SK-N-SH (cell line): ENCODE data around the gene AGPAT3. TPM values are rescaled to one million over a fixed set of nuclear protein-coding genes. Genes with fewer than 3 reads are reported as not detected.

ENCODE experiments used
- CTCF ChIA-PET: fragments of 300-600, 350-600 bp; formaldehyde crosslinking; extraction: SDS; loops from one replicate; lab custom pipeline; 2021; lab: Yijun Ruan, JAX
- POLR2A ChIA-PET: fragments of 350-600 bp; sonication (Branson Sonifier 250); formaldehyde crosslinking; extraction: SDS; loops from one replicate; lab custom pipeline; 2020; ENCODE audit warnings: antibody characterized with exemption, inconsistent platforms; lab: Yijun Ruan, JAX
- DNase-seq: peaks from one replicate; pipeline ENCODE4 v3.0.0; 2012
- H2AFZ ChIP-seq: fragments of 200-600 bp; sonication (generic); 2 replicates; pipeline ENCODE4 v1.8.1; 2016; ENCODE audit warnings: antibody characterized with exemption, mild to moderate bottlenecking, low read depth
- H3F3A ChIP-seq: fragments of 200-600 bp; sonication (generic); replicated peaks from 2 replicates; pipeline ENCODE3; 2016; ENCODE audit warnings: antibody characterized with exemption, mild to moderate bottlenecking; ENCODE audit not compliant: insufficient read depth
- H3K27ac ChIP-seq, 2 experiments: fragments of 200-500 bp in 1 of 2; fragments of 200-600 bp in 1 of 2; sonication (Bioruptor generic) in 1 of 2; sonication (generic), shearing (Covaris generic) in 1 of 2; 2 replicates each; pipeline versions ENCODE4 v1.5.1 to v1.6.1; 2014 to 2016; ENCODE audit warnings: low read depth in 2 of 2, inconsistent platforms in 1 of 2, low read length in 1 of 2, mild to moderate bottlenecking in 1 of 2, mixed read lengths in 1 of 2
- H3K27me3 ChIP-seq: fragments of 200-600 bp; sonication (generic), shearing (Covaris generic); 2 replicates; pipeline ENCODE4 v1.6.1; 2016; ENCODE audit warnings: mixed run types; ENCODE audit not compliant: insufficient read depth
- H3K36me3 ChIP-seq, 2 experiments: fragments of 200-500 bp in 1 of 2; fragments of 200-600 bp in 1 of 2; sonication (Bioruptor generic) in 1 of 2; sonication (generic) in 1 of 2; replicated peaks in 1 of 2; 2 replicates each; pipeline versions ENCODE3 to v1.5.1; 2014 to 2016; ENCODE audit warnings: low read length in 1 of 2, mild to moderate bottlenecking in 1 of 2; ENCODE audit not compliant: insufficient read depth in 2 of 2, control insufficient read depth in 1 of 2
- H3K4me1 ChIP-seq, 2 experiments: fragments of 200-500 bp in 1 of 2; fragments of 200-600 bp in 1 of 2; sonication (Bioruptor generic) in 1 of 2; sonication (generic), shearing (Covaris generic) in 1 of 2; 2 replicates each; pipeline versions ENCODE4 v1.5.1 to v1.6.1; 2014 to 2016; ENCODE audit warnings: low read depth in 1 of 2, low read length in 1 of 2, mixed run types in 1 of 2; ENCODE audit not compliant: insufficient read depth in 2 of 2, control insufficient read depth in 1 of 2
- H3K4me2 ChIP-seq: fragments of 200-600 bp; sonication (generic), shearing (Covaris generic); 2 replicates; pipeline ENCODE4 v1.6.1; 2017; ENCODE audit warnings: mixed run types
- H3K4me3 ChIP-seq, 2 experiments: fragments of 200-500 bp in 1 of 2; fragments of 200-600 bp in 1 of 2; sonication (Bioruptor generic) in 1 of 2; sonication (generic), shearing (Covaris generic) in 1 of 2; 2 replicates each; pipeline versions ENCODE4 v1.5.1 to v1.8.1; 2014 to 2016; ENCODE audit warnings: low read depth in 2 of 2, inconsistent platforms in 1 of 2, low read length in 1 of 2, mild to moderate bottlenecking in 1 of 2, mixed read lengths in 1 of 2, moderate library complexity in 1 of 2
- H3K79me2 ChIP-seq: fragments of 200-600 bp; sonication (generic); 2 replicates; pipeline ENCODE4 v1.8.1; 2017; ENCODE audit warnings: mild to moderate bottlenecking; ENCODE audit not compliant: insufficient read depth
- H3K9ac ChIP-seq: fragments of 200-600 bp; sonication (generic); 2 replicates; pipeline ENCODE4 v1.6.1; 2017; ENCODE audit warnings: mixed run types
- H3K9me2 ChIP-seq: fragments of 200-600 bp; sonication (generic); 2 replicates; pipeline ENCODE4 v1.6.1; 2017; ENCODE audit warnings: mixed run types
- H3K9me3 ChIP-seq: fragments of 200-600 bp; sonication (generic); 2 replicates; pipeline ENCODE4 v1.6.1; 2017; ENCODE audit warnings: mixed run types, mild to moderate bottlenecking, moderate library complexity
- H4K20me1 ChIP-seq: fragments of 200-600 bp; sonication (generic); 2 replicates; pipeline ENCODE4 v1.6.1; 2017; ENCODE audit warnings: mild to moderate bottlenecking, mixed run types; ENCODE audit not compliant: insufficient read depth
- CHD2 ChIP-seq: fragments of 150-350 bp; IDR thresholded peaks from 2 replicates; pipeline ENCODE4 v1.6.1; 2018; ENCODE audit warnings: low read length; ENCODE audit not compliant: partially characterized antibody
- ELF1 ChIP-seq: IDR thresholded peaks from 2 replicates; pipeline ENCODE4 v1.4.0; 2012
- EZH2phosphoT487 ChIP-seq: fragments of 200-600 bp; sonication (generic); IDR thresholded peaks from 2 replicates; pipeline ENCODE4 v1.6.1; 2017; ENCODE audit warnings: low read depth, mixed run types, mild to moderate bottlenecking, antibody characterized with exemption, moderate library complexity, borderline replicate concordance
- FOSL2 ChIP-seq: IDR thresholded peaks from 2 replicates; pipeline ENCODE4 v1.4.0; 2012; ENCODE audit warnings: low read depth, mild to moderate bottlenecking, moderate library complexity, borderline replicate concordance
- GATA2 ChIP-seq: sonication (generic); formaldehyde crosslinking; IDR thresholded peaks from 2 replicates; pipeline ENCODE4 v1.5.0; 2020; ENCODE audit warnings: mild to moderate bottlenecking, missing genetic modification reagents
- JUND ChIP-seq: IDR thresholded peaks from 2 replicates; pipeline ENCODE4 v1.4.0; 2012
- MEF2A ChIP-seq: IDR thresholded peaks from 2 replicates; pipeline ENCODE4 v1.4.0; 2012; ENCODE audit warnings: low read depth, borderline replicate concordance
- NFIC ChIP-seq: IDR thresholded peaks from 2 replicates; pipeline ENCODE4 v1.4.0; 2012; ENCODE audit warnings: borderline replicate concordance
- POLR2AphosphoS5 ChIP-seq: IDR thresholded peaks from 2 replicates; pipeline ENCODE4 v1.6.1; 2012; ENCODE audit warnings: low read depth, low read length
- RFX5 ChIP-seq: IDR thresholded peaks from 2 replicates; pipeline ENCODE4 v1.6.1; 2012; ENCODE audit warnings: mild to moderate bottlenecking, improper control_type of control experiment, low read length
- RXRA ChIP-seq: IDR thresholded peaks from 2 replicates; pipeline ENCODE4 v1.4.0; 2012; ENCODE audit warnings: low read depth, mild to moderate bottlenecking, borderline replicate concordance
- SIN3A ChIP-seq: IDR thresholded peaks from 2 replicates; pipeline ENCODE4 v1.6.1; 2012; ENCODE audit warnings: low read depth, mild to moderate bottlenecking, low read length, moderate library complexity, borderline replicate concordance
- SMC3 ChIP-seq: IDR thresholded peaks from 2 replicates; pipeline ENCODE4 v1.6.1; 2012; ENCODE audit warnings: low read depth, low read length, improper control_type of control experiment
- TAF1 ChIP-seq: IDR thresholded peaks from 2 replicates; pipeline ENCODE4 v1.6.1; 2012; ENCODE audit warnings: low read depth, mild to moderate bottlenecking, low read length, moderate library complexity, borderline replicate concordance
- TEAD4 ChIP-seq: IDR thresholded peaks from 2 replicates; pipeline ENCODE4 v1.4.0; 2012; ENCODE audit warnings: mild to moderate bottlenecking, borderline replicate concordance; ENCODE audit not compliant: insufficient read depth
- YY1 ChIP-seq: IDR thresholded peaks from 2 replicates; pipeline ENCODE4 v1.4.0; 2012; ENCODE audit warnings: low read depth, mild to moderate bottlenecking
- WGBS: methylation state at CpG from one replicate; pipeline ENCODE4 v1.1.6; 2017; ENCODE audit warnings: low lambda C conversion rate; 5-methylcytosine and 5-hydroxymethylcytosine counted together
- polyA plus RNA-seq, 3 experiments: library from polyadenylated mRNA; depleted of rRNA; stranded (reverse); fragments of >200 nt; gene quantifications; 2 replicates each; pipeline ENCODE4 v1.2.3, GENCODE V29; 2012
- TF ChIP-seq, protein P1 (sequence below): IDR thresholded peaks from 2 replicates; pipeline ENCODE4 v1.4.0; 2012; ENCODE audit warnings: low read depth, borderline replicate concordance
- TF ChIP-seq, protein P2 (sequence below): IDR thresholded peaks from 2 replicates; pipeline ENCODE4 v1.6.1; 2012; ENCODE audit warnings: mild to moderate bottlenecking, low read depth, low read length, moderate library complexity
- TF ChIP-seq, protein P3 (sequence below): fragments of 150-350 bp; IDR thresholded peaks from 2 replicates; pipeline ENCODE4 v1.6.1; 2016; ENCODE audit warnings: mild to moderate bottlenecking, low read depth, low read length
- TF ChIP-seq, protein P4 (sequence below): fragments of 200-600 bp; sonication (generic); IDR thresholded peaks from 2 replicates; pipeline ENCODE4 v1.6.1; 2017; ENCODE audit warnings: antibody characterized with exemption, mild to moderate bottlenecking, moderate library complexity
- TF ChIP-seq, protein P5 (sequence below): IDR thresholded peaks from 2 replicates; pipeline ENCODE4 v1.4.0; 2012; ENCODE audit warnings: low read depth

AGPAT3 gene
- polyA plus RNA-seq, 1 of the 3 experiments (the other 2 are of a cell fraction): 35.3 TPM

DNA sequence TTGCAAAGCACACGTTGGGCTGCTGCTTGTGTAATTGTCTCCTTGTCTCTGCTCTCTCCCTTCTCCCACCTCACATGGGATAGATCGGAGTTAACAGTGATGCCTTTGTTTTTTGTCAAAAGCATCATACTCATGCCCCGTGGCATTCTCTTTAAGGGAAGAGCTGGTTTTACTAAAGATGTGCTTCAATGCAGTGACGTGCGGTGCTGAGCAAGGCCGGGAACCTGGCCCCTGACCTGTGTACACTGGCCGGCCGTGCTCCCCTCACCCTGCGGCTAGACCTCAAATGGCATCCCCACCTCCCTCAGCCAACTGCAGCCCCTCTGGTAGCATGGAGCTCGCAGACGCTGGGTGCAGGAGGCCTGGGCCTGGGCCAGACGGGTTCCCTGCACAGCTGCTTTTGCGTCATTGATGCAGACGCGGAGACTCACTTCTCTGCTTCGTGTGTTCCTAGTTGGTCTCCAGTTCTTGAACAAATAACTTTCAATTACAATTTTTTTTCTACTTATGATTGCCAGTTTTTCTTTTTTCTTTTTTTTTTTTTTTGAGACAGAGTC is 19.9 kb downstream of the AGPAT3 start:
- no peak for DNase-seq
- Histone ChIP-seq H4K20me1 (peaks cover 69% of the 10 kb centered on the region), H3K9me2 (no peaks in the 10 kb centered on the region), H3K4me3 (no peak overlapping the region), H3K4me2 (no peak overlapping the region), H3K9me3 (no peaks in the 10 kb centered on the region), H3K27ac (no peak overlapping the region; a peak in 1 of 4 replicates), H3K27me3 (no peaks in the 10 kb centered on the region), H3K79me2 (peaks cover 82% of the 10 kb centered on the region), H3K9ac (no peak overlapping the region), H2AFZ (no peak overlapping the region), H3K36me3 (peaks cover 0 to 5% of the 10 kb centered on the region in 2 experiments), H3K4me1 (peaks cover 0 to 23% of the 10 kb centered on the region in 2 experiments; a peak in 1 of 4 replicates), H3F3A (no peaks in the 10 kb centered on the region)
- TF ChIP-seq RXRA (no peak), YY1 (no peak), CHD2 (no peak), RFX5 (no peak), NFIC (no peak)
- TF ChIP-seq, protein P1, sequence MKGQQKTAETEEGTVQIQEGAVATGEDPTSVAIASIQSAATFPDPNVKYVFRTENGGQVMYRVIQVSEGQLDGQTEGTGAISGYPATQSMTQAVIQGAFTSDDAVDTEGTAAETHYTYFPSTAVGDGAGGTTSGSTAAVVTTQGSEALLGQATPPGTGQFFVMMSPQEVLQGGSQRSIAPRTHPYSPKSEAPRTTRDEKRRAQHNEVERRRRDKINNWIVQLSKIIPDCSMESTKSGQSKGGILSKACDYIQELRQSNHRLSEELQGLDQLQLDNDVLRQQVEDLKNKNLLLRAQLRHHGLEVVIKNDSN: no peak
- TF ChIP-seq, protein P2, sequence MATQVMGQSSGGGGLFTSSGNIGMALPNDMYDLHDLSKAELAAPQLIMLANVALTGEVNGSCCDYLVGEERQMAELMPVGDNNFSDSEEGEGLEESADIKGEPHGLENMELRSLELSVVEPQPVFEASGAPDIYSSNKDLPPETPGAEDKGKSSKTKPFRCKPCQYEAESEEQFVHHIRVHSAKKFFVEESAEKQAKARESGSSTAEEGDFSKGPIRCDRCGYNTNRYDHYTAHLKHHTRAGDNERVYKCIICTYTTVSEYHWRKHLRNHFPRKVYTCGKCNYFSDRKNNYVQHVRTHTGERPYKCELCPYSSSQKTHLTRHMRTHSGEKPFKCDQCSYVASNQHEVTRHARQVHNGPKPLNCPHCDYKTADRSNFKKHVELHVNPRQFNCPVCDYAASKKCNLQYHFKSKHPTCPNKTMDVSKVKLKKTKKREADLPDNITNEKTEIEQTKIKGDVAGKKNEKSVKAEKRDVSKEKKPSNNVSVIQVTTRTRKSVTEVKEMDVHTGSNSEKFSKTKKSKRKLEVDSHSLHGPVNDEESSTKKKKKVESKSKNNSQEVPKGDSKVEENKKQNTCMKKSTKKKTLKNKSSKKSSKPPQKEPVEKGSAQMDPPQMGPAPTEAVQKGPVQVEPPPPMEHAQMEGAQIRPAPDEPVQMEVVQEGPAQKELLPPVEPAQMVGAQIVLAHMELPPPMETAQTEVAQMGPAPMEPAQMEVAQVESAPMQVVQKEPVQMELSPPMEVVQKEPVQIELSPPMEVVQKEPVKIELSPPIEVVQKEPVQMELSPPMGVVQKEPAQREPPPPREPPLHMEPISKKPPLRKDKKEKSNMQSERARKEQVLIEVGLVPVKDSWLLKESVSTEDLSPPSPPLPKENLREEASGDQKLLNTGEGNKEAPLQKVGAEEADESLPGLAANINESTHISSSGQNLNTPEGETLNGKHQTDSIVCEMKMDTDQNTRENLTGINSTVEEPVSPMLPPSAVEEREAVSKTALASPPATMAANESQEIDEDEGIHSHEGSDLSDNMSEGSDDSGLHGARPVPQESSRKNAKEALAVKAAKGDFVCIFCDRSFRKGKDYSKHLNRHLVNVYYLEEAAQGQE: no peak
- TF ChIP-seq, protein P3, sequence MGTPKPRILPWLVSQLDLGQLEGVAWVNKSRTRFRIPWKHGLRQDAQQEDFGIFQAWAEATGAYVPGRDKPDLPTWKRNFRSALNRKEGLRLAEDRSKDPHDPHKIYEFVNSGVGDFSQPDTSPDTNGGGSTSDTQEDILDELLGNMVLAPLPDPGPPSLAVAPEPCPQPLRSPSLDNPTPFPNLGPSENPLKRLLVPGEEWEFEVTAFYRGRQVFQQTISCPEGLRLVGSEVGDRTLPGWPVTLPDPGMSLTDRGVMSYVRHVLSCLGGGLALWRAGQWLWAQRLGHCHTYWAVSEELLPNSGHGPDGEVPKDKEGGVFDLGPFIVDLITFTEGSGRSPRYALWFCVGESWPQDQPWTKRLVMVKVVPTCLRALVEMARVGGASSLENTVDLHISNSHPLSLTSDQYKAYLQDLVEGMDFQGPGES: no peak
- 96% methylated on average over 14 of the region's 16 CpGs for WGBS
- ChIA-PET POLR2A (no interaction called here), CTCF (no interaction called here)

DNA sequence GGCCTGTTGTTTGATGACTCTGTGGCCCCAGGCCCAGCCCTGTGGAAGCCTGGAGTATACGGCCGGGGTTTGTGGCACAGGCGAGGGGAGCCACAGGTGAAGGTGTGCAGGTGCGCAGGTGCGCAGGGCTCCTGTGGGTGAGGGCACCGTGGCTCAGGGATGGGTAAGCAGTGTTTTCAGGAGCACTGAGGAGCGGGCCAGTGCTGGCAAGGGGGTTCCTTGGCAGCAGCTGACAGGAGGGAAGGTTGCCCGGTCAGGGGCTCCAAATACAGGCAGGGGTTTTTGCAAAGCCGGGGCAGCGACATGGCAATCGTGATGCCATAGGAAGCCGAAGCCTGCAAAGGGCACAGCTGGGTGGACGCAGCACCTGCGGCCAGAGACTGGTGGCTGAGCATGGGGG is 20.7 kb downstream of the AGPAT3 start:
- POLR2A ChIA-PET: no interaction called here
- H3K79me2 ChIP-seq: peaks cover 80% of the 10 kb centered on the region
- TF ChIP-seq POLR2AphosphoS5 (no peak), SIN3A (no peak), RFX5 (no peak), JUND (no peak), SMC3 (no peak), GATA2 (CRISPR knock-in tag) (no peak), MEF2A (no peak), EZH2phosphoT487 (no peak), TAF1 (no peak), ELF1 (no peak), TEAD4 (no peak), FOSL2 (no peak)
- TF ChIP-seq, protein P4, sequence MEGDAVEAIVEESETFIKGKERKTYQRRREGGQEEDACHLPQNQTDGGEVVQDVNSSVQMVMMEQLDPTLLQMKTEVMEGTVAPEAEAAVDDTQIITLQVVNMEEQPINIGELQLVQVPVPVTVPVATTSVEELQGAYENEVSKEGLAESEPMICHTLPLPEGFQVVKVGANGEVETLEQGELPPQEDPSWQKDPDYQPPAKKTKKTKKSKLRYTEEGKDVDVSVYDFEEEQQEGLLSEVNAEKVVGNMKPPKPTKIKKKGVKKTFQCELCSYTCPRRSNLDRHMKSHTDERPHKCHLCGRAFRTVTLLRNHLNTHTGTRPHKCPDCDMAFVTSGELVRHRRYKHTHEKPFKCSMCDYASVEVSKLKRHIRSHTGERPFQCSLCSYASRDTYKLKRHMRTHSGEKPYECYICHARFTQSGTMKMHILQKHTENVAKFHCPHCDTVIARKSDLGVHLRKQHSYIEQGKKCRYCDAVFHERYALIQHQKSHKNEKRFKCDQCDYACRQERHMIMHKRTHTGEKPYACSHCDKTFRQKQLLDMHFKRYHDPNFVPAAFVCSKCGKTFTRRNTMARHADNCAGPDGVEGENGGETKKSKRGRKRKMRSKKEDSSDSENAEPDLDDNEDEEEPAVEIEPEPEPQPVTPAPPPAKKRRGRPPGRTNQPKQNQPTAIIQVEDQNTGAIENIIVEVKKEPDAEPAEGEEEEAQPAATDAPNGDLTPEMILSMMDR: no peak
- TF ChIP-seq, protein P5, sequence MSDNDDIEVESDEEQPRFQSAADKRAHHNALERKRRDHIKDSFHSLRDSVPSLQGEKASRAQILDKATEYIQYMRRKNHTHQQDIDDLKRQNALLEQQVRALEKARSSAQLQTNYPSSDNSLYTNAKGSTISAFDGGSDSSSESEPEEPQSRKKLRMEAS: no peak

More for the DNA sequence above, 20.7 kb downstream of the AGPAT3 start:
- peaks cover 0 to 20% of the 10 kb centered on the region in 2 experiments; a peak in 1 of 4 replicates for H3K4me1 ChIP-seq
- H3K36me3 ChIP-seq: peaks cover under 1 to 5% of the 10 kb centered on the region in 2 experiments
- no peaks in the 10 kb centered on the region for H3F3A ChIP-seq
- DNase-seq: no peak
- no peak overlapping the region for H3K4me2 ChIP-seq
- CTCF ChIA-PET: no interaction called here
- no peak overlapping the region for H3K4me3 ChIP-seq
- H3K9ac ChIP-seq: no peak overlapping the region
- H3K9me3 ChIP-seq: no peaks in the 10 kb centered on the region
- no peaks in the 10 kb centered on the region for H3K27me3 ChIP-seq
- peaks cover 61% of the 10 kb centered on the region for H4K20me1 ChIP-seq
- WGBS: 96% methylated on average over 14 of the region's 14 CpGs
- no peak overlapping the region for H2AFZ ChIP-seq
- H3K27ac ChIP-seq: no peak overlapping the region; a peak in 1 of 4 replicates
- no peaks in the 10 kb centered on the region for H3K9me2 ChIP-seq
